ENCODE results near the gene DMGDH. TPM values are rescaled to one million over a fixed set of nuclear protein-coding genes. Genes with fewer than 3 reads are reported as not detected.

Gene DMGDH
- total RNA-seq (1 to 10 TPM in 1 of 5 experiments, under 1 TPM in 3, not detected in 1; 0.58 to 2.1 (median 0.73) TPM), polyA plus RNA-seq (under 1 TPM in 1 of 2 donors, not detected in 1; 0.35 TPM), total RNA-seq (0.94 reads per million)

GRCh38 chr5:79069488-79070349 lies at the start of gene DMGDH, which contains the start of gene BHMT2:
Gene DMGDH, minus strand, starts transcription at chr5:79069674. Its CDS starts 54 bp downstream, at chr5:79069620.
Gene BHMT2, plus strand, starts transcription at chr5:79069767. Its CDS starts 16 bp downstream, at chr5:79069783.
- Mint-ChIP-seq H3K36me3 (peaks cover 0 to 7% (median 0%) of the 10 kb centered on the region in 5 donors), H3K27ac (no peak within 1 kb of the TSS), H3K4me3 (peak within 1 kb of the TSS in 2 of 10 donors; percentile 20 to 29), H3K9me3 (peaks cover 0 to 5% (median 1%) of the 10 kb centered on the region in 11 donors), H3K27me3 (peaks cover 28 to 40% (median 34%) of the 10 kb centered on the region in 5 donors), H3K4me1 (peaks cover 0 to 5% (median 0%) of the 10 kb centered on the region in 7 donors)
- H3K27me3 ChIP-seq (ENCODE audit: control insufficient read depth in 2 of 2, insufficient read depth in 2 of 2, low read length in 2 of 2), result no peaks in the 10 kb centered on the region
- intact Hi-C loops (cut with micrococcal nuclease), result no loop called here
- H3K4me3 ChIP-seq (ENCODE audit: low read length), result no peak within 1 kb of the TSS
- DNase-seq (no peak), ATAC-seq (no peak)
- CTCF ChIA-PET, result no interaction called here
- H3K27ac ChIP-seq (ENCODE audit: low read depth, low read length), result no peak within 1 kb of the TSS
- POLR2A ChIA-PET, result no interaction called here
- H3K36me3 ChIP-seq (ENCODE audit: control insufficient read depth in 2 of 3, insufficient read depth in 3 of 3, low read length in 3 of 3), result no peaks in the 10 kb centered on the region
- H3K9me3 ChIP-seq (ENCODE audit: control insufficient read depth in 2 of 3, low read length in 3 of 3), result no peaks in the 10 kb centered on the region
- H3K4me1 ChIP-seq (ENCODE audit: control insufficient read depth in 2 of 2, insufficient read depth in 2 of 2, low read length in 2 of 2), result no peaks in the 10 kb centered on the region

GRCh38 chr5:79112703-79113058 lies 43.2 kb upstream of the DMGDH start:
- Mint-ChIP-seq H3K9me3 (no peaks in the 10 kb centered on the region), H3K36me3 (no peaks in the 10 kb centered on the region), H3K27ac (no peak overlapping the region), H3K27me3 (peaks cover 40 to 72% (median 54%) of the 10 kb centered on the region in 5 donors), H3K4me1 (no peaks in the 10 kb centered on the region), H3K4me3 (no peak overlapping the region)
- H3K27ac ChIP-seq (ENCODE audit: low read depth, low read length), result no peak overlapping the region
- ATAC-seq, result no peak
- no peaks in the 10 kb centered on the region for H3K9me3 ChIP-seq (ENCODE audit: control insufficient read depth in 2 of 3, low read length in 3 of 3)
- H3K4me1 ChIP-seq (ENCODE audit: control insufficient read depth in 2 of 2, insufficient read depth in 2 of 2, low read length in 2 of 2), result no peaks in the 10 kb centered on the region
- intact Hi-C loops (cut with micrococcal nuclease), result loop anchor here in 1 of 2 donors (5.0 kb wide), 1 partner anchor 225 kb away; no protein-coding TSS in a partner anchor
- H3K4me3 ChIP-seq (ENCODE audit: low read length), result no peak overlapping the region
- ChIA-PET CTCF (no interaction called here), POLR2A (no interaction called here)
- H3K27me3 ChIP-seq (ENCODE audit: control insufficient read depth in 2 of 2, insufficient read depth in 2 of 2, low read length in 2 of 2), result peaks cover 0 to 6% of the 10 kb centered on the region in 2 donors
- DNase-seq, result no peak
- no peaks in the 10 kb centered on the region for H3K36me3 ChIP-seq (ENCODE audit: control insufficient read depth in 2 of 3, insufficient read depth in 3 of 3, low read length in 3 of 3)

DNA sequence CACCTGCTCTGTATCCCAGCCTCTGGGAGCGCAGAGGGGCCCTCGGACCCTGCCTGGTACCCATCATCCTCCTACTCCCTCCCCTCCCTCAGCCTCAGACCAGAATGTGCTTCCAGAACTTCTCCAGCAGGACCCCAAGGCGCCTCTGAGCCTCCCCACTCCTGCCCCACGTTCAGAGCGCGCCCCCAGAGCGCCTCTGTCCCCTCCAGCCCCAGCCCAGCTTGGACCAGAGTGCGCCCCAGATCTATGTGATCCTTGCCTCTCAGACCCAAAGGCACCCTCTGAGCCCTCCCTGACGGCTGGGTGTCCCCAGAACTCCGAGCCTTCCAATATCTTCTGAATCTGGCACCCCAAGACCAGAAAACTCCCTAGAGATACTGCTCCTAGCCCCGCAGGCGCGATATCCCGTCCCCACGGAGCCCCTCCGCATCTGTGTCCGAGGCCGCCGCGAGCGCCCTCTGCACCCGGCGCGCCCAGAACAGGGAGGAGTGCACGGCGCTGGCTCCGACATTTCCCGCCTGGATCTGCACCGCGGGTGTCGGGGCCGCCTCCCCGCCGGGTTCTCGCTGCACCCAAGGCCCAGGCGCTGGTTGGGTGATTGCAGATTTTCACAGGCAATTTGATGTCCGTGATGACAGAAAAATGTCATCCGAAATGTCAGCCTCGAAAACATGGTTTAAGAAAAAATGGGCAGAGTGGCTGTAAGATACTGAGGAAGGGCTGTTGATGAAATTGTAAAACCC lies 42.7 kb upstream of the DMGDH start:
- no peaks in the 10 kb centered on the region for H3K9me3 Mint-ChIP-seq
- DNase-seq (no peak), ATAC-seq (no peak)
- peaks cover 43 to 76% (median 54%) of the 10 kb centered on the region in 5 donors for H3K27me3 Mint-ChIP-seq
- no peaks in the 10 kb centered on the region for H3K36me3 ChIP-seq (ENCODE audit: control insufficient read depth in 2 of 3, insufficient read depth in 3 of 3, low read length in 3 of 3)
- no peak overlapping the region for H3K27ac Mint-ChIP-seq
- peaks cover 0 to 3% (median 0%) of the 10 kb centered on the region in 7 donors for H3K4me1 Mint-ChIP-seq
- peaks cover 0 to 6% of the 10 kb centered on the region in 2 donors for H3K27me3 ChIP-seq (ENCODE audit: control insufficient read depth in 2 of 2, insufficient read depth in 2 of 2, low read length in 2 of 2)
- H3K4me3 ChIP-seq (ENCODE audit: low read length), result no peak overlapping the region
- H3K36me3 Mint-ChIP-seq, result no peaks in the 10 kb centered on the region
- H3K9me3 ChIP-seq (ENCODE audit: control insufficient read depth in 2 of 3, low read length in 3 of 3), result no peaks in the 10 kb centered on the region
- intact Hi-C loops (cut with micrococcal nuclease), result loop anchor here in 1 of 2 donors (5.0 kb wide), 1 partner anchor 225 kb away; no protein-coding TSS in a partner anchor
- ChIA-PET POLR2A (no interaction called here), CTCF (no interaction called here)
- H3K4me3 Mint-ChIP-seq, result no peak overlapping the region
- H3K27ac ChIP-seq (ENCODE audit: low read depth, low read length), result no peak overlapping the region
- no peaks in the 10 kb centered on the region for H3K4me1 ChIP-seq (ENCODE audit: control insufficient read depth in 2 of 2, insufficient read depth in 2 of 2, low read length in 2 of 2)

DNA sequence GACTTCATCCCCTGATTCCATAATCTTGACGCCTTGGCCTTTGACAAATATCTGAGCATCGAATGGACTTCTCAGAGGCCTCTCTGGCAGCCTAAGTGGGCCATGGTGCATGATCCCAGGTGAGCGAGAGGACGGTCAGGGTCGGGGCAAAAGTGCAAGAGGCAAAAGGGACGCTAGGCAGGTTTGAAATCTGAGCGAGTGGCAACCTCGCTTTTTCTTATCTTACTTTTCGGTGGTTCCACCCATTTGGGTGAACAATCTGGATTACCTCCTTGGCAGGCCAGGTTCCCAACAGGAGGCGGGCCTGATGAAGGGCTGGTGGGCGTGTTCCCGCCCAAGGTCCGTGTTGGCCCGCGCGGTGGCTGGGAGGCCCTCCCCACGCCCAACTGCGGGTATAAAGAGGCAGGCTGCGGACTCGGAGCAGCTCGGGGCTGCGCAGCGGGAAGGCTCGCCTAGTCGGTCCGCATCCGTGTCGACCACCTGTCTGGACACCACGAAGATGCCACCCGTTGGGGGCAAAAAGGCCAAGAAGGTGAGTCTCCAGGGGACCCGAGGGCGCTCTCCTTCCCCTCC lies 42.0 kb upstream of the DMGDH start, which contains the start of gene BHMT:
Gene BHMT, plus strand, starts transcription at position 423 of the 573 bp plus-strand sequence. Its CDS starts 77 bp downstream, at position 500.
- DNase-seq (no peak), ATAC-seq (no peak)
- Histone ChIP-seq H3K4me1 (ENCODE audit: control insufficient read depth in 2 of 2, insufficient read depth in 2 of 2, low read length in 2 of 2) (no peaks in the 10 kb centered on the region), H3K27me3 (ENCODE audit: control insufficient read depth in 2 of 2, insufficient read depth in 2 of 2, low read length in 2 of 2) (peaks cover 0 to 6% of the 10 kb centered on the region in 2 donors), H3K9me3 (ENCODE audit: control insufficient read depth in 2 of 3, low read length in 3 of 3) (no peaks in the 10 kb centered on the region), H3K4me3 (ENCODE audit: low read length) (no peak within 1 kb of the TSS), H3K36me3 (ENCODE audit: control insufficient read depth in 2 of 3, insufficient read depth in 3 of 3, low read length in 3 of 3) (no peaks in the 10 kb centered on the region), H3K27ac (ENCODE audit: low read depth, low read length) (no peak within 1 kb of the TSS)
- CTCF ChIA-PET, result no interaction called here
- H3K36me3 Mint-ChIP-seq, result no peaks in the 10 kb centered on the region
- peaks cover 0 to 8% (median 0%) of the 10 kb centered on the region in 7 donors for H3K4me1 Mint-ChIP-seq
- H3K9me3 Mint-ChIP-seq, result no peaks in the 10 kb centered on the region
- H3K4me3 Mint-ChIP-seq, result no peak within 1 kb of the TSS
- peaks cover 49 to 83% (median 54%) of the 10 kb centered on the region in 5 donors for H3K27me3 Mint-ChIP-seq
- POLR2A ChIA-PET, result no interaction called here
- H3K27ac Mint-ChIP-seq, result no peak within 1 kb of the TSS
- intact Hi-C loops (cut with micrococcal nuclease), result loop anchor here in 1 of 2 donors (5.0 kb wide), 1 partner anchor 224 kb away; no protein-coding TSS in a partner anchor

- H3K27ac Mint-ChIP-seq, result no peak overlapping the region
- no peaks in the 10 kb centered on the region for H3K36me3 ChIP-seq (ENCODE audit: control insufficient read depth in 2 of 3, insufficient read depth in 3 of 3, low read length in 3 of 3)
- DNase-seq (peak in 3 of 9 donors; percentile 13 to 29 (median 27)), ATAC-seq (peak; percentile 75)
- no peaks in the 10 kb centered on the region for H3K9me3 ChIP-seq (ENCODE audit: control insufficient read depth in 2 of 3, low read length in 3 of 3)
- ChIA-PET CTCF (no interaction called here), POLR2A (interaction anchor here (0.6 kb wide), 1 partner anchor 101 kb away, joined by 3 read pairs; no protein-coding TSS in a partner anchor)
- H3K4me1 Mint-ChIP-seq, result peaks cover 0 to 8% (median 0%) of the 10 kb centered on the region in 7 donors
- no peaks in the 10 kb centered on the region for H3K4me1 ChIP-seq (ENCODE audit: control insufficient read depth in 2 of 2, insufficient read depth in 2 of 2, low read length in 2 of 2)
- H3K27me3 ChIP-seq (ENCODE audit: control insufficient read depth in 2 of 2, insufficient read depth in 2 of 2, low read length in 2 of 2), result peaks cover 0 to 8% of the 10 kb centered on the region in 2 donors
- no peak overlapping the region for H3K27ac ChIP-seq (ENCODE audit: low read depth, low read length)
- H3K4me3 Mint-ChIP-seq, result no peak overlapping the region
- no peak overlapping the region for H3K4me3 ChIP-seq (ENCODE audit: low read length)
- no peaks in the 10 kb centered on the region for H3K36me3 Mint-ChIP-seq
- no peaks in the 10 kb centered on the region for H3K9me3 Mint-ChIP-seq
- intact Hi-C loops (cut with micrococcal nuclease), result loop anchor here (1.0 to 5.0 kb wide), 4 partner anchors 85 to 223 kb away; no protein-coding TSS in a partner anchor
- H3K27me3 Mint-ChIP-seq, result peaks cover 53 to 80% (median 59%) of the 10 kb centered on the region in 5 donors
These were observed 40.3 kb upstream of the DMGDH start for GRCh38 chr5:79109527-79110492.
